ENCODE results near the gene PRKD1. TPM values are rescaled to one million over a fixed set of nuclear protein-coding genes. Genes with fewer than 3 reads are reported as not detected.

Gene PRKD1
- total RNA-seq, 1 experiment from 2014 or later: 1.2 TPM

GRCh38 chr14:29649170-29649569 is 278.5 kb downstream of the PRKD1 start:
- H3K4me3 ChIP-seq (ENCODE audit: low read length): no peak overlapping the region

GRCh38 chr14:29648045-29648444 is 279.6 kb downstream of the PRKD1 start:
- ATAC-seq: no peak

More at GRCh38 chr14:29649170-29649569, 278.5 kb downstream of the PRKD1 start:
- Histone ChIP-seq H3K79me2 (ENCODE audit: low read length) (no peaks in the 10 kb centered on the region), H3K9me2 (replicated peaks; ENCODE audit: low read length) (no peaks in the 10 kb centered on the region), H3K27me3 (ENCODE audit: low read length) (no peaks in the 10 kb centered on the region), H3K4me2 (ENCODE audit: low read length) (no peak overlapping the region), H3K9ac (ENCODE audit: low read length) (no peak overlapping the region), H3K9me3 (ENCODE audit: low read length) (peaks cover 25% of the 10 kb centered on the region), H4K20me1 (ENCODE audit: low read length) (no peaks in the 10 kb centered on the region), H3F3A (ENCODE audit: low read length, unreplicated experiment) (no peaks in the 10 kb centered on the region), H3K36me3 (ENCODE audit: low read depth, low read length) (no peaks in the 10 kb centered on the region), H3K27ac (ENCODE audit: low read length) (no peak overlapping the region), H3K4me1 (ENCODE audit: insufficient read depth, low read length) (no peaks in the 10 kb centered on the region), H2AFZ (ENCODE audit: low read length) (no peak overlapping the region)
- CTCF ChIA-PET: no interaction called here
- no TSS peak for BruUV-seq (replicated peaks)
- TF ChIP-seq CTCF (conservative IDR thresholded peaks at IDR 0.05; ENCODE audit: low read depth, low read length) (no peak), EZH2phosphoT487 (IDR thresholded peaks at IDR 0.05; ENCODE audit: borderline replicate concordance, low read length) (no peak), EZH2 (IDR thresholded peaks at IDR 0.05; ENCODE audit: low read length, unreplicated experiment) (no peak)
- intact Hi-C loops (cut with micrococcal nuclease): no loop called here
- POLR2A ChIA-PET (ENCODE audit: unreplicated experiment): no interaction called here
- ATAC-seq (no peak), DNase-seq (no peak)

More at GRCh38 chr14:29648045-29648444, 279.6 kb downstream of the PRKD1 start:
- Histone ChIP-seq H3K9me3 (ENCODE audit: low read length) (peaks cover 25% of the 10 kb centered on the region), H3K9me2 (replicated peaks; ENCODE audit: low read length) (no peaks in the 10 kb centered on the region), H3K9ac (ENCODE audit: low read length) (no peak overlapping the region), H3K36me3 (ENCODE audit: low read depth, low read length) (no peaks in the 10 kb centered on the region), H3K4me3 (ENCODE audit: low read length) (no peak overlapping the region), H4K20me1 (ENCODE audit: low read length) (no peaks in the 10 kb centered on the region), H3K4me2 (ENCODE audit: low read length) (no peak overlapping the region), H3K79me2 (ENCODE audit: low read length) (no peaks in the 10 kb centered on the region), H3K27me3 (ENCODE audit: low read length) (no peaks in the 10 kb centered on the region), H3K4me1 (ENCODE audit: insufficient read depth, low read length) (no peaks in the 10 kb centered on the region; the same call in 1 of the 2 replicates), H2AFZ (ENCODE audit: low read length) (no peak overlapping the region), H3F3A (ENCODE audit: low read length, unreplicated experiment) (no peaks in the 10 kb centered on the region), H3K27ac (ENCODE audit: low read length) (no peak overlapping the region)
- ChIA-PET POLR2A (ENCODE audit: unreplicated experiment) (no interaction called here), CTCF (no interaction called here)
- DNase-seq: no peak
- intact Hi-C loops (cut with micrococcal nuclease): no loop called here
- no peak for TF ChIP-seq CTCF (conservative IDR thresholded peaks at IDR 0.05; ENCODE audit: low read depth, low read length)
- TF ChIP-seq EZH2 (IDR thresholded peaks at IDR 0.05; ENCODE audit: low read length, unreplicated experiment): no peak
- TF ChIP-seq EZH2phosphoT487 (IDR thresholded peaks at IDR 0.05; ENCODE audit: borderline replicate concordance, low read length): no peak
- no TSS peak for BruUV-seq (replicated peaks)
